ENCODE measurements around the gene FYCO1. TPM values are rescaled to one million over a fixed set of nuclear protein-coding genes. Genes with fewer than 3 reads are reported as not detected.

The FYCO1 gene
- total RNA-seq, 2 experiments from 2014 or later, result 9.4 to 15.2 TPM

- no peak for DNase-seq (ENCODE audit: low spot score)
- Histone ChIP-seq H3K36me3 (ENCODE audit: insufficient read depth, low read length) (no peaks in the 10 kb centered on the region), H3K9me3 (ENCODE audit: low read length) (no peaks in the 10 kb centered on the region), H2AFZ (ENCODE audit: low read length) (no peak overlapping the region), H4K20me1 (ENCODE audit: insufficient read depth, low read length) (no peaks in the 10 kb centered on the region), H3K4me3 (ENCODE audit: low read depth, low read length, poor library complexity, severe bottlenecking) (no peak overlapping the region), H3K27ac (ENCODE audit: low read depth, low read length, poor library complexity, severe bottlenecking) (no peak overlapping the region), H3K79me2 (ENCODE audit: insufficient read depth, low read depth, low read length) (no peaks in the 10 kb centered on the region), H3K9me2 (ENCODE audit: insufficient read depth, low read length) (no peaks in the 10 kb centered on the region), H3K4me2 (ENCODE audit: low read length) (no peak overlapping the region), H3K4me1 (ENCODE audit: insufficient read depth, low read length, poor library complexity, severe bottlenecking) (no peaks in the 10 kb centered on the region)
- BruUV-seq (replicated peaks), result no TSS peak
- CTCF ChIA-PET (ENCODE audit: unreplicated experiment), result no interaction called here
- intact Hi-C loops (cut with micrococcal nuclease; ENCODE audit: unreplicated experiment), result no loop called here
- TF ChIP-seq CTCF (conservative IDR thresholded peaks at IDR 0.05; ENCODE audit: low read length) (no peak), EZH2phosphoT487 (IDR thresholded peaks at IDR 0.05; ENCODE audit: borderline replicate concordance, low read depth, low read length) (no peak)
- POLR2A ChIA-PET, result no interaction called here
These were observed 17.9 kb upstream of the FYCO1 start for GRCh38 chr3:46013316-46014094.

GRCh38 chr3:46012246-46012645 is 16.6 kb upstream of the FYCO1 start:
- H3K4me2 ChIP-seq (ENCODE audit: low read length), result no peak overlapping the region
- H3K27ac ChIP-seq (ENCODE audit: low read depth, low read length, poor library complexity, severe bottlenecking), result no peak overlapping the region
- H3K79me2 ChIP-seq (ENCODE audit: insufficient read depth, low read depth, low read length), result no peaks in the 10 kb centered on the region
- no peaks in the 10 kb centered on the region for H3K4me1 ChIP-seq (ENCODE audit: insufficient read depth, low read length, poor library complexity, severe bottlenecking)
- no TSS peak for BruUV-seq (replicated peaks)
- TF ChIP-seq EZH2phosphoT487 (IDR thresholded peaks at IDR 0.05; ENCODE audit: borderline replicate concordance, low read depth, low read length), result no peak
- no peaks in the 10 kb centered on the region for H3K9me3 ChIP-seq (ENCODE audit: low read length)
- intact Hi-C loops (cut with micrococcal nuclease; ENCODE audit: unreplicated experiment), result no loop called here
- H3K9me2 ChIP-seq (ENCODE audit: insufficient read depth, low read length), result no peaks in the 10 kb centered on the region
- no peak overlapping the region for H2AFZ ChIP-seq (ENCODE audit: low read length)
- ChIA-PET CTCF (ENCODE audit: unreplicated experiment) (no interaction called here), POLR2A (interaction anchor here (0.6 kb wide), 1 partner anchor 307 kb away, joined by 3 read pairs; no protein-coding TSS in a partner anchor)
- H4K20me1 ChIP-seq (ENCODE audit: insufficient read depth, low read length), result no peaks in the 10 kb centered on the region
- DNase-seq (ENCODE audit: low spot score), result no peak
- H3K4me3 ChIP-seq (ENCODE audit: low read depth, low read length, poor library complexity, severe bottlenecking), result no peak overlapping the region
- no peaks in the 10 kb centered on the region for H3K36me3 ChIP-seq (ENCODE audit: insufficient read depth, low read length)

- DNase-seq (ENCODE audit: low spot score), result no peak
- Histone ChIP-seq H3K9me2 (ENCODE audit: insufficient read depth, low read length) (no peaks in the 10 kb centered on the region), H3K79me2 (ENCODE audit: insufficient read depth, low read depth, low read length) (no peaks in the 10 kb centered on the region), H2AFZ (ENCODE audit: low read length) (no peak overlapping the region), H3K36me3 (ENCODE audit: insufficient read depth, low read length) (no peaks in the 10 kb centered on the region), H3K4me2 (ENCODE audit: low read length) (no peak overlapping the region), H3K9me3 (ENCODE audit: low read length) (no peaks in the 10 kb centered on the region), H3K4me3 (ENCODE audit: low read depth, low read length, poor library complexity, severe bottlenecking) (no peak overlapping the region), H3K27ac (ENCODE audit: low read depth, low read length, poor library complexity, severe bottlenecking) (no peak overlapping the region), H4K20me1 (ENCODE audit: insufficient read depth, low read length) (no peaks in the 10 kb centered on the region), H3K4me1 (ENCODE audit: insufficient read depth, low read length, poor library complexity, severe bottlenecking) (no peaks in the 10 kb centered on the region)
- intact Hi-C loops (cut with micrococcal nuclease; ENCODE audit: unreplicated experiment), result no loop called here
- ChIA-PET CTCF (ENCODE audit: unreplicated experiment) (no interaction called here), POLR2A (no interaction called here)
- no TSS peak for BruUV-seq (replicated peaks)
- TF ChIP-seq CTCF (conservative IDR thresholded peaks at IDR 0.05; ENCODE audit: low read length), result no peak
- no peak for TF ChIP-seq EZH2phosphoT487 (IDR thresholded peaks at IDR 0.05; ENCODE audit: borderline replicate concordance, low read depth, low read length)
These were observed 15.0 kb upstream of the FYCO1 start for GRCh38 chr3:46010519-46011113.

Measured in OCI-LY7 (cell line).